ENCODE measurements around the gene ANTKMT.
"Not testable (repeated sequence)": the region's sequence is repeated elsewhere in the genome, so short reads cannot be mapped to it uniquely, and the experiment has no call there.

Gene ANTKMT

DNA sequence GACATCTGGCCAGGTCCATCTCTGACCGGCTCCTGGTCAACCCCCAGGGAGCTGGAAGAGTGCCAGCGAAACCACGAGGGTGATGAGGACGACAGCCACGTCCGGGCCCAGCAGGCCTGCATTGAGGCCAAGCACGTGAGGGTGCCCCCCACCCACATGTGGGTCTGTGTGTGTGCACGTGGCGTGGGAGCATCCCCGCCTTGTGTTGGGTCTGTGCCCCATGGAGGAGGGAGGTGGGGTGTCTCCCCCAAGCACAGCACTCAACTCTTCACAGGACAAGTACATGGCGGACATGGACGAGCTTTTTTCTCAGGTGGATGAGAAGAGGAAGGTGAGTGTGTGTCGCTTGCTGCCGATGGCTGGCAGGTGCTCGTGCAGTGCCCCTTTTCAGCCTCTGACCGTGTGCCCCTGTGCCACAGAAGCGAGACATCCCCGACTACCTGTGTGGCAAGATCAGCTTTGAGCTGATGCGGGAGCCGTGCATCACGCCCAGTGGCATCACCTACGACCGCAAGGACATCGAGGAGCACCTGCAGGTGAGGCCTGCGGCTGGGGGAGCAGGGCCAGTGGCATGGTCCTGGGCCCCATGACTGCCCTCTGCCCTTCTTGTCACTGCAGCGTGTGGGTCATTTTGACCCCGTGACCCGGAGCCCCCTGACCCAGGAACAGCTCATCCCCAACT is 39.1 kb upstream of the ANTKMT start:
- no peak for DNase-seq (ENCODE audit: low spot score)

DNA sequence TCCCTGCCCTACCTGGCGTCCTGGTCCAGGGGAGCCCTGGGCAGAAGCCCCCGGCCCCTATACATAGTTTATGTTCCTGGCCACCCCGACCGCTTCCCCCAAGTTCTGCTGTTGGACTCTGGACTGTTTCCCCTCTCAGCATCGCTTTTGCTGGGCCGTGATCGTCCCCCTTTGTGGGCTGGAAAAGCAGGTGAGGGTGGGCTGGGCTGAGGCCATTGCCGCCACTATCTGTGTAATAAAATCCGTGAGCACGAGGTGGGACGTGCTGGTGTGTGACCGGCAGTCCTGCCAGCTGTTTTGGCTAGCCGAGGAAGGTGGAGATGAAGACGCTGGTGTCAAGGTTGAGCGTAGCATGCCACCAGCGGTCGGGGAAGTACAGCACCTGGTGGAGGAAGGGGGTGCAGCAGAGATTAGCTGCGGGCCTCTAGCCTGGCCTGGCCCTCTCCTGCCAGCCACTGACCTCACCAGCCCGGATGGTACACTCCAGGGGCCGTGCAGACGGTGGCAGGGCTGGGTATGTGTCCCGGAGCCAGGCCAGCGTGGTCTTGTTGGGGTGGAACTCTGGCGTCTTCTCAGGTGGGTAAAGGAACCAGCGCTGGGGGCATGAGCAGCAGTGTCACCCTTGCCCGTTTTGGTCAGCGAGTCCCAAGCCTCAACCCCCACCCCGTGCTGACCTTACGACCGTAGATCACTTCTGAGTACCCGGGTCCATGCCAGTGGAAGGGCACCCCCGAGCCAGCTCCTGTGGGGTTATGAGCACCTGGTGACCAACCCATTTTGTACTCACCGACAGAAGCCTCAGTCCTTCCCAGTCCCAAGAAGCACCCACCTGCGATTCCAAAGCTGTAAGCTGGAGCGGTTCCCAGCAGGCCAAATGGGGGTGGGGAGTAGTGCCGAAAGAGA is 38.2 kb upstream of the ANTKMT start:
- no peak for DNase-seq (ENCODE audit: low spot score)

DNA sequence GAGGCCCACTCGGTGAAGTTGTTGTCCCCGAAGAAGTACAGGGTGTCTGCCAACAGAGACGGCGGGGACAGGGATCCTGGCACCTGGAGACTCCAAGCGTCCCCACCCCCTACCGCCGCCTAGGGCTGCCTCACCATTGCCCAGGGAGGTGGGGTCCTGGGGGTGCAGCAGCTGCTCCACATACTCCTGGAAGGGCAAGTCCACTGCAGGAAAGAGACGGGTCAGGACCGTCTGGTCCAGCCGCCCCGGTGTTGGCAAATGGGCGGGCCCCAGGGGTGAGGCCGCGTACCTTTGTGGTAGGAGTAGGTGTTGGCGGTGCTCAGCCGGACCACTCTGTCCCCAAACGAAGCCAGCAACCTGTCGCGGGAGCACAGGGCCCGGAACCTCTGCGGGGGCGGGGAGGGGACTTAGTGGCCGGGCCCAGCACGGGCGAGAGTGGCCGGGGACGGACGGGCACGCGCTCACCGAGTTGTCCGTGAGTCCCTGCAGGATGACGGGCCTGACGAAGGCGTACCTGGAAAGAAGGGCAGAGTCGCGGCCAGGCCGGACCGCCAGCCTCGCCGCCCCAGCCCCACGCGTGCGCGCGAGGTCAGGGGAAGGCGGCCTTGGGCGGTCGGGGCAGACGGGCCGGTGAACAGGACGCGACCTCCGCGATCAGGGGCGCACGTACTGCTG is 37.4 kb upstream of the ANTKMT start:
- no peak for DNase-seq (ENCODE audit: low spot score)

DNA sequence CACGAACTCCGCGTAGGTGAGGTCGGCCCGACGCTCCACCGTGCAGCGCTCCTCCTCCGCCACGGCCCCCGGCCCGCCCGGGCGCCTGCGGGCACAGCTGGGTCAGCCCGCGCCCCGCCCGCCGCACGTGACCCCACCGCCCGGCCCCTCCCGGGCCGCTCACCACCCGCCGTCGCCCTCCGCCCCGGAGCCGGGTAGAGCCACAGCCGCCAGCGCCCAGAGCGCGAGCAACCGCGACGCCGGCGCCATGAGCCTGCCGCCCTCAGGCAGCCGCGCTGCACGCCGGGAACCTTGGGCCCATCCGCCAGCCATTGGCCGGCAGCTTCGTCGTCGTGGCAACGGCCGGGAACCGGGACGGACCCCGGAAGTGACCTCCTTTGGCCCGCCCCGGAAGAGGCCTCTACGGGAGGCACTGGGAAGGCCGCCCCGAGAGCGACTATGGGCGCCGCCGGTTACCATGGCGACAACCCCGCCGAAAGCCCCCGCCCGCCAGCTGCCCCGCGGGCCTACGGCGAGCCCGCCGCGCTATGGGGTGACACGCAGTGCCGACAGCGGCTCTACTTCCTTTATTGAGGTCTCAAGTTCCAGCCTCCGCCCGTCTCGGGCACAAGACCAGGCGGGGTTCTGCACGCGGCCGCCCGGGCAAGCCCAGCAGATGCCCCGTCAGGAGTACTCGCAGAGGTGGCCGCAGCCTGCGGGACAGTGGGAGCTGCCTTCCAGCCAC is 36.7 kb upstream of the ANTKMT start, which contains the start of gene JMJD8:
Gene JMJD8, minus strand, starts transcription at position 264 of the 724 bp plus-strand sequence. Its CDS starts 15 bp downstream, at position 249.
- DNase-seq (ENCODE audit: low spot score), result peak; percentile 97

DNA sequence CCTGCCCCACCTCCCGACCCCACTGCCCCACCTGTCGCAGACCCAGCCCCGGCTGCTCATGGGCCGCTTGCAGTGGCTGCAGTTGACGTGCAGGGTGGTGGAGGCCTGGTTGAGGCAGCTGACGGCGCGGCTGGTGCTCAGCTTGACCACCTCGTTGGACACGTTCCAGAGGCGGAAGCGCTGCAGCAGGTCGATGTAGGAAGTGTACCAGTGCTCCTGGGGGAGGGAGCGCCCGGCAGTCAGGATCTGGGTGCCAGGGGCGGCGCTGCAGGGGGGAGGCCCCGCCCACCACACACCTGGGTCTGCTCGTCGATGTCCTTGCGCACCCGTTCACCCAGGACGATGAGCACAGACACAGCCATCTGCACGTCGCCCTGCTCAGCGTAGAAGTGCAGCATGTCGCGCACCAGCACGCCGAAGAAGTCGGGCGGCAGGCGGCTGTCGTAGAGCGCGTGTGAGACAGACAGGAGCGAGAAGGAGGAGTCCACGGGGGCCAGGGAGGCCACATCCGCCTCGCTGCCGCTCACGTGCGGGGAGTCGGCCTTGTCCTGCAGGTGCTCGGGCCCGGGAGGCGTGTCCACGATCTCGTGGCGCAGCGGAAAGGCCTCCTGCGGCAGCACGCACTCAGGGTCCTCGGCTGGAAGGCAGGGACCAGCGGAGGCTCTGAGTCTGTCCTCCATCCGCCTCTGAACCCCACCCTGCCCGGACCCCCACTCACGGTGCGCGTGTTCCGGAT is 35.8 kb upstream of the ANTKMT start:
- no peak for DNase-seq (ENCODE audit: low spot score)

DNA sequence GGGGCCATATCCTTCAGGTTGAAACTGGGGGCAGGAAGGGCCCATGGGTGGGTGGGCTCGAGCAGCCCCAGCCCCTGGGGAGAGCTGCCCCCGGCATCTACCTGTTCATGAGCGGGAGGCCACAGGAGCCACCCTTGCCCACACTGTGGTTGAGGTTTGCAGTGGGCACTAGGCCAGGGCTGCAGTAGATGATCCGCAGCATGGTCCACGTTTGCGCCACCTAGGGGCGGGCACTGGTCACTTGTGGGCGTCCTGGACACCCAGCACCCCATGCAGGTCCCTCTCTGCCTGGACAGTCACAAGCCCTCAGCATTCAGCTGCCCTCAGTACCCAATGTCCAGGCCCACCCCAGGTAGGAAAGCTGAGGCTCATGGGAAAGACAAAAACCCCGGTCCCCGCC is 35.0 kb upstream of the ANTKMT start:
- DNase-seq (ENCODE audit: low spot score), result no peak

DNA sequence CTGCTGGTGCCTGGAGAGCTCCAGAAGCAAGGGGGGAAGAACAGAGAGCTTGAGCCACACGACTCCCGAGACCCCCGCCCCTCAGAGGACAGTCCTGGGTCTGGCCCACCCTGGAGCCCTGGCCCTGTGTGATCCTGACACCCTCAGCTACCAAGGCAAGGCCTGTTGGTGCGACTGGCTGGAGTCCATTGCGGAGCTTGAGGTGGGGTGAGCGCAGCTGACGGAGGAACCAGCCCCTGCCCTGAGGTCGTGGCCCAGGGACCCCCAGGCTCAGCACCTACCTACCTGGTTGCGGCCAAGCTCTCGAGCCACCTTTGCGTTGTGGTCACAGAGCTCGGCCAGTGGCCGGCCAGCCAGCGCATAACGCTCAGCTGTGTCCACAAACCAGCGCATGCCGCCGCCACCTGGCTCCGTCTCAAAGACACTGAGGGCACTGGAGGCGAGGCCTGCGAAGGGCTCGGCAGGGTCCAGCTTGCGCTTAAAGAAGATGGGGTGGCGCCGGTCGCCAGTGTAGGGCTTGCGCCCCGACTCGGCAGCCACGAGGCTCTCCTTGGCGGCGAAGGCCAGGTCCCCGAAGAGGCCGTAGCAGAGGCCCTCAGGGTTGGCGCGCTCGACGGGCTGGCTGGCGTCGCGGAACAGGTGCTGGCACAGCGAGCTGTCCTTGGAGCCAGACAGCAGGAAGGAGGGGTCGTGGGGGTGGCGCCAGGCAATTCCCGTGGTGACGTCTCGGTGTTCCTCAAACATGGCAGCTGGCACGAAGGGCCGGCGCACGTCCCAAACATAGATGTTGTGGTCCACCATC is 34.3 kb upstream of the ANTKMT start:
- no peak for DNase-seq (ENCODE audit: low spot score)

DNA sequence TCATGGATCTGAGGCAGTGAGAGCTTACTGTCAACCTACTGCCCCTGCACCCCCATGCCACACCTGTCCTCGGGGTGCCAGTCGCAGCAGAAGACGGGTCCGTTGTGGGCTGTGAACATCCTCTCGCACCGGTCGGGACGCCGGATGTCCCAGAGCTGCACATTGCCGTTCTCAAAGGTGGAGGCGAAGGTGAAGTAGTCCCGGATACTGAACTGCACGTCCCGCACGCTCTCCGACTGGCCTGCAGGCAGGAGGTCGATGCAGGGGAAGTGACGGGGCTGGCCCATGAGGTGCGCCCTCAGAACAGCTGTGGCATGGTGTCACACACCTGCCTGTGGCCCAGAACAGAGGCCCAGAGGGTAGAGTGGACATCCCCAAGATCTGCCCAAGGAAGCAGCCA is 33.4 kb upstream of the ANTKMT start:
- no peak for DNase-seq (ENCODE audit: low spot score)

DNA sequence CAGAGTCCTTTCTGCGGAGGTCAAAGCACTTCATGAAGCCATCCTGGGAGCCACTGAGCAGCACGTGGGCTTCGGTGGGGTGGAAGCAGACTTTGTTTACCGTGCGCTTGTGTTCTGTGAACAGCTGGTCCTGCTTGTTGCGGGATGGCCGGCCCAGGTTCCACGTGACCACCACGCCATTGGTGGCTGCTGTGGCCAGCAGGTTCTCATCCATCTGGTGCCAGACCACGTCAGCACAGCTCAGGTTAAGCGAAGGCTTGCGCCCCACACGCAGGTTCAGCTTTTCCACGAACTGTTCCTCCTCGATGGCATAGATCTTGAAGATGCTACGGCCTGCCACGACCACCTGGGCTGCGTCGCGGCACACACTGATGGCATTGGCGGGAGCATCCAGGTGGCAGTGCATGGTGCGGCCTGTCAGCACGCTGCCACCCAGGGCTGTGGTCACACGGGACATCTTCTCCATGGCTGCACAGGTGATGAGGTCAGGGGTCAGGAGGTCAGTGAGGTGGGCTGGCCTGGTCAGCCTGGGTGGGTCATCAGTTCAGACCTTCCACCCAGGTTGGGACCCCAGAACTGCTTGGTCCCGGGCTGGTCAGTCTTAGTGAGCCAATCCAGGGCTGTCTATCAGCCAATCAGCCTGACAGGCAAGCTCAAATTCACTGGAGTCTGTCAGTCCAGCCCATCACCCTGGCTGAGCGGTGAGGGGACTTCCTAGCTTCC is 31.6 kb upstream of the ANTKMT start:
- DNase-seq (ENCODE audit: low spot score), result no peak

DNA sequence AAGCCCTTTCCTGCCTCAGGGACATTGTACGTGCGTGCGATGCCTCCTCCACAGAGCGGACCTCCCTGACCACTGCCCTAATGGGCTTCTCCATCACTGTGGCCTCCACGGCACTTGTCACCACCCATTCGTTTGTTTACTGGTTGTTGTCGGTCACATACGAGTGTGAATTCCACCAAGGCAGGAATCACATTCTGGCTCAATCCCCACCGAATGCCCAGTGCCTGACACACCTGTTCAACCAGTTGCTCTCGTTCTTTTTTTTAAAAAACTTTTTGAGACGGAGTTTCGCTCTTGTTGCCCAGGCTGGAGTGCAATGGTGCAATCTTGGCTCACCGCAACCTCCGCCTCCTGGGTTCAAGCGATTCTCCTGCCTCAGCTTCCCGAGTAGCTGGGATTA is 29.7 kb upstream of the ANTKMT start:
- DNase-seq (ENCODE audit: low spot score), result not testable (repeated sequence)

DNA sequence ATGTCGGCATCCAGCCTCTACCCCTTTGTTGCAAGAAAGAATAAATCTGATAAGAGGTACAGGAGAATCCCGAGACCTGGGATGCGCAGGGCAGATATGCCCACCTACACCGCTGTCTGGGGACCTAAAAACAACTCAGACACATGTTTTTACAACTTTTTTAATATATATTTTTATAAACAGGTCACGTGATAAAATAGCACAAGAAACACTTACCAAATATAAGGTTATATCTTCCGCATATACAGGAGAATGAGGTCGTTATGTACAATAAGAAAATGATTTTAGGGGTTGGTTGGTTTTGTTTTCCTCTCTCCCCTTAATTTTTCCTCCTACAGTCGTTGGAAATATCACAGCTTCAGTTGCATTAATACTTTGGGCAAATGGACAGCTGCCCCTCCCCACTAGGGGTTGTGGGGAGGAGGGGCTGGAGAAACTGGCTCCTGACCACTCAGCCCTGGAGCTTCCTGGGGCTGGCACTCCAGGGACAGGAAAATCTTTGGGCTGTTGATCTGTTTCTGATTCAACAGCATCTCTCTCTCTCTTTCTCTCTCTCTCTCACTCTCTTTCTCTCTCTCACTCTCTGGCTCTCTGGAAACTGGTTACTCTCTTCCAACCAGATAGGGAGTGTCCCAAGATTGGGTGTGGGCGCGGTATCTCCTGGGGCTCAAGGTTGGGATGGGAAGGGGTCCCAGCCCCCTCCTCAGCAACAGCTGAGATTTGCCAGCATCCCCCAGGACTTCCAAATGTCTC is 28.4 kb upstream of the ANTKMT start:
- DNase-seq (ENCODE audit: low spot score), result no peak

DNA sequence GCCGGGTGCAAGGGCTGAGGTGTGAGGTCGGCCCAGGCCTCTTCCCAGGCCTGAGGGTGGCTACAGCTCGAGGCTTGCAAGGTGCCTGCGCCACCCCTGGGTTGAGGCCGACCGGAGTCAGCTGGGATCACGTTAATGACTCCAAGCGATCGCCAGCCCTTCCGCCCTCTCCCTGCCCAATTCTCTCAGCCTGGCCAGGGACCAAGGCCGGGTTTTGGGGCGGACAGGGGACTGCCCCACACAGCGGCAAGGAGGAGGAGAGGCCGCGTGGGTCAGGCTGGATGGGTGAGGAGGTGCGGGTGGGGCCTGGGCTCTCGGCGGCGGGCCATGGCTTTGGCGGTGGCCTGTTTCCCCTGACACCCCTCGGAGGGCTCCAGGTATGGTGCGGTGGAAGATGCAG is 27.6 kb upstream of the ANTKMT start:
- no peak for DNase-seq (ENCODE audit: low spot score)

DNA sequence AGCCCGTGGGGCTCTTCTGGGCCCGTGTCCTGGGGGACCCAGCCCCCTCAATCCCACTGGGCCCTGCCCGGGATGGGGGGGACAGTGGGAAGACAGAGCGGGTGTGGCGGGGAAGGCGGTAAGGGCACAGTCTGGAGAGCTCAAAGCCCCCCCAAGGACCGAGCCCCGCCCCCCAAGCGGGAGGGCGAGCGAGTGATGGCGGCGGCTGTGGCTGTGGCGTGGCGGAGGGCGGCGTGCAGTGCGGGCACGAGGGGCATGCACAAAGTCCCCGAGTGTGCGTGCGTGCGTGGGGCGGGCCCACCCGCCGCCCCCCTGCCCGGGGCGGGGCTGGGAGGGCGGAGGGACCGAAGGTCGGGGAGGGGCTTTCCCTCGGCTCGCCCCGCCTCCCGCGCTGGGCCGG is 27.2 kb upstream of the ANTKMT start:
- no peak for DNase-seq (ENCODE audit: low spot score)

DNA sequence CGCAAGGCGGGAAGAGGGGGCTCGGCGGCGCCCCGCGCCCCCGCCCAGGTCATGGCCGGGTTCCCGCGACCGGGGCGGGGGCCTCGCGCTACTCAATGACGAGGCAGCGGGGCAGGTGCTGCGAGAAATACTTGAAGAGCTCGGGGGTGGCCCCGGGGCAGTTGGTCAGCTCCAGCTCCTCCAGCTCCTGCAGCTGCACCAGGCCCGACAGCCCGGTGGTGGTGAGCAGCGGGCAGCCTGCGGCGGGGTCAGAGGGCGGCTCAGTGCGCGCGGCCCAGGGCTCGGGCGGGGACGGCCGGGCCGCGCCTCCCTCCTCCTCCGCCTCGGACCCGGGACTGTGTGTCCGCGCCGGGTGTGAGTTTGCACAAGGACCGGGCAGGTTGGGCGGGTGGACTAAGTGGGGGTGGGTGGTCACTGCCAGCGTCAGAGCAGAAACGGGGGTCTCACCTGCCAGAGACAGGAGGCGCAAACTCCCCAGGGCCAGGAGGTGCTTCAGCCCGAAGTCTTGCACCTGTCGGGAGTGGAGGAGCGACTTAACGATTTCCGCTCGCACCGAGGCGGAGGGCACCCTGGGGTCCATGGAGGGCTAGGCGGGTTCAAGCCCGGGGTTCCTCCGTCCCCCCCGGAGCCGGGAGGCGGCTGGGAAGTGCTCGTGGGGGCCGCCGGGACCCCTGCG is 26.6 kb upstream of the ANTKMT start:
- DNase-seq (ENCODE audit: low spot score), result no peak

DNA sequence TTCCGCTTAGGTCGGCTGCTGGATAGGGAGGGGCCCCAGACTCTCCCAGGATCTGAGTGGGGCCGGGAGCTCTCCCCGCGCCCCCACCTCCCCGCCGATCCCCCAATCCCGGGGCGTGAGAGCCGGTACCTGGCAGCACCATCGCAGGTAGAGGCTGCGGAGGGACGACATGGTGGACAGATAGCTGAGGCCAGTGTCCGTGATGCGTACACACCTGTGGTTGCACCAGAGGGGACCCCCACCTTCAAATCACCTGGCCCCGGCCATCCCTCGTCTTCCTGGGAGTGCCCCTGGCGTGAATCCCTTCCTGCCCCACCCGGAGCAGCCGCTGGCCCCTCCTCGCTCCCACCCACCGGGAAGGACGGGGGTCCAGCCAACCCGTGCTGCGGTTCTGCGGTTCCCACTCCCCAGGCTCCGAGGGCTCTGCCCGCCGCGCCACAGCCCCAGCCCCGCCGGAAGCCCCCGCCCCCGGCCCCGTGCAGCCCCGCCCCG is 26.0 kb upstream of the ANTKMT start:
- no peak for DNase-seq (ENCODE audit: low spot score)

DNA sequence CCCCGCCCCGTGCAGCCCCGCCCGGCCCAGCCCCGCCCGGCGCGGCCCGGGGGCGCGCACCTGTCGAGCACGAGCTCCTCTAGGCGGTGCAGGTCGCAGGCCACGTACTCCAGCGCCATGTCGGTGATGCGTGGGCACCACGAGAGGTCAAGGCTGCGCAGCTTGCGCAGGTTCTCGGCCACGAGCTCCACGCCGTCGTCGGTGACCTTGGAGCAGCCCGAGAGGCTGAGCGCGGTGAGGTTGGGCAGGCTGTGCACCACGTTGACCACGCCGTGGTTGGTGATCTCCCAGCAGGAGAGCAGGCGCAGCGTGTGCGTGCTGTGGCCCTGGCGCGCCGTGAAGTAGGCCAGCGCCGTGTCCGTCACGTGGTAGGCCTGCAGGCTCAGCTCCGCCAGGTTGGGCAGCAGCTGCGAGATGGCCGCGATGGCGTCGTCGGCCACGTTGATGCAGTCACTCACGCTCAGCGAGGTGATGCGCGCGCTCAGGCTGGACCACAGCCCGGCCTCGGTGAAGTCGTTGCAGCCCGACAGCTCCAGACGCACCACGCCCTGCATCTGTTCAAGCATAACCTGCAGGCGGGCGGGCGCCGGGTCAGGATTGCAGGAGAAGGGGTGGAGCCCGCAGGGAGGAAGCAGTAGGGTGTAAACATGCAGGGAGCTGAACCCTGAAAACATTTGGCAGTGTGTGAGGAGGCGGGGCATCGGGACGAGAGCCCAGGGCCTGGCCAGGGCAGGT is 25.4 kb upstream of the ANTKMT start:
- DNase-seq (ENCODE audit: low spot score), result no peak

DNA sequence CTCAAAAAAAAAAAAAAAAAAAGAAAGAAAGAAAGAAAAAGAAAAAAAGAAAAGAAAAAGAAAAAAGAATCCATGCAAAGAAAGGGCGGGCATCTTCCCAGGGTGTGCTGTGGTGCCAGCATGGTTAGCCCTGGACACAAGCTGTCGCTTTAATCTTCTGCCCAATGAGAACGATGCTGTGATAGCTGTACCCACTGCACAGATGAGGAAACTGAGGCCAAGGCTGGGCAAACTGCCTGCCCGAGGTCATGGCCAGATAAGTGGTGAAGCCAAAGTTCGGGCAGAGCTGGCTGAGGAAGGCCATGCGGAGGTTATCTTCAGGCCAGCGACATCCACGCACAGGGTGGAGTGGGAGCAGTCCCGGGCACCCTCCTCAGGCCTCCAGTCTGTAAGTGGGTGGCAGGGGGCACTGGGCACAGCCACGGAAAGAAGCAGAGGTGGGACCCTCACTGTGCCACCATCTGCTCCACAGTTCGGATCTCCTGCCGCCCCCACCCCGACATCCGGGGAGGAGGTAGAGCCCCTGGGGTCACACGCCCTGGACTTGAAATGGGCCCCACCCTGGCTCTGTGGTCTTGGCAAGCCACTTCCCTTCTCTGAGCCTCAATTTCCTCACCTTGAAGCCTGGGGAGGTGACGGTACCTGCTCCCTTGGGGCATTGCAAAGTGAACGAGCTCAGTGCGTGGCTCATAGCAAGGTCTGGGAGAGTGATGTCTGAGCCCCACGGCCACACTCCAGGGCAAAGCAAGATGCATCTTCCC is 21.9 kb upstream of the ANTKMT start:
- DNase-seq (ENCODE audit: low spot score), result no peak

All from hepatic stellate cell (primary cell).